Measurements from ENCODE around the gene PIPOX. TPM values are rescaled to one million over a fixed set of nuclear protein-coding genes. Genes with fewer than 3 reads are reported as not detected.
A peak's percentile ranks its signal among the peaks of the same experiment; 100 is the strongest.

Gene PIPOX
- total RNA-seq, 1 donor from 2014 or later = 1.8 TPM

GRCh38 chr17:29061036-29061435, 18.1 kb downstream of the PIPOX start:
- H3K4me1 Mint-ChIP-seq (ENCODE audit: low read depth, unreplicated experiment) = peaks cover 24% of the 10 kb centered on the region
- H3K27me3 Mint-ChIP-seq (ENCODE audit: low read depth, unreplicated experiment) = peaks cover 18% of the 10 kb centered on the region
- Histone ChIP-seq H3K4me1 (ENCODE audit: insufficient read depth, low read length) (peaks cover 4% of the 10 kb centered on the region), H3K27me3 (ENCODE audit: insufficient read depth, low read length) (peaks cover 6% of the 10 kb centered on the region), H3K4me3 (ENCODE audit: insufficient read depth, low read depth, low read length) (no peak overlapping the region), H3K9ac (ENCODE audit: low read length) (no peak overlapping the region), H3K36me3 (ENCODE audit: insufficient read depth, low read length) (no peaks in the 10 kb centered on the region), H3K4me2 (ENCODE audit: low read length) (no peak overlapping the region), H2AFZ (ENCODE audit: low read depth, low read length) (no peak overlapping the region), H3K79me2 (ENCODE audit: insufficient read depth, low read length) (no peaks in the 10 kb centered on the region), H3K27ac (ENCODE audit: low read depth, low read length) (no peak overlapping the region), H3K9me3 (ENCODE audit: insufficient read depth, low read depth, low read length) (no peaks in the 10 kb centered on the region), H4K20me1 (ENCODE audit: insufficient read depth, low read length) (no peaks in the 10 kb centered on the region)
- no peaks in the 10 kb centered on the region for H3K9me3 Mint-ChIP-seq (ENCODE audit: unreplicated experiment)
- FAIRE-seq (no peak), DNase-seq (ENCODE audit: low read depth) (no peak)
- H3K36me3 Mint-ChIP-seq (ENCODE audit: low read depth, unreplicated experiment) = no peaks in the 10 kb centered on the region
- H3K27ac Mint-ChIP-seq (ENCODE audit: unreplicated experiment) = peak overlapping the region; percentile 4
- TF ChIP-seq EZH2 (IDR thresholded peaks at IDR 0.05; ENCODE audit: insufficient read depth, low read length) (no peak), CTCF (IDR thresholded peaks at IDR 0.05; ENCODE audit: insufficient read depth, low read depth, low read length) (no peak)
- peak overlapping the region; percentile 17 for H3K4me3 Mint-ChIP-seq (ENCODE audit: unreplicated experiment)

GRCh38 chr17:29062215-29062614, 19.3 kb downstream of the PIPOX start:
- Histone ChIP-seq H3K4me1 (ENCODE audit: insufficient read depth, low read length) (peaks cover 4% of the 10 kb centered on the region), H2AFZ (ENCODE audit: low read depth, low read length) (no peak overlapping the region), H3K36me3 (ENCODE audit: insufficient read depth, low read length) (no peaks in the 10 kb centered on the region), H3K4me2 (ENCODE audit: low read length) (no peak overlapping the region), H3K79me2 (ENCODE audit: insufficient read depth, low read length) (no peaks in the 10 kb centered on the region), H3K27me3 (ENCODE audit: insufficient read depth, low read length) (peaks cover 1% of the 10 kb centered on the region), H3K9ac (ENCODE audit: low read length) (no peak overlapping the region), H4K20me1 (ENCODE audit: insufficient read depth, low read length) (no peaks in the 10 kb centered on the region), H3K9me3 (ENCODE audit: insufficient read depth, low read depth, low read length) (no peaks in the 10 kb centered on the region), H3K27ac (ENCODE audit: low read depth, low read length) (no peak overlapping the region), H3K4me3 (ENCODE audit: insufficient read depth, low read depth, low read length) (no peak overlapping the region)
- H3K4me3 Mint-ChIP-seq (ENCODE audit: unreplicated experiment) = no peak overlapping the region
- FAIRE-seq (no peak), DNase-seq (ENCODE audit: low read depth) (no peak)
- no peak overlapping the region for H3K27ac Mint-ChIP-seq (ENCODE audit: unreplicated experiment)
- H3K4me1 Mint-ChIP-seq (ENCODE audit: low read depth, unreplicated experiment) = peaks cover 24% of the 10 kb centered on the region
- no peaks in the 10 kb centered on the region for H3K9me3 Mint-ChIP-seq (ENCODE audit: unreplicated experiment)
- H3K27me3 Mint-ChIP-seq (ENCODE audit: low read depth, unreplicated experiment) = peaks cover 11% of the 10 kb centered on the region
- TF ChIP-seq EZH2 (IDR thresholded peaks at IDR 0.05; ENCODE audit: insufficient read depth, low read length) (no peak), CTCF (IDR thresholded peaks at IDR 0.05; ENCODE audit: insufficient read depth, low read depth, low read length) (no peak)
- H3K36me3 Mint-ChIP-seq (ENCODE audit: low read depth, unreplicated experiment) = no peaks in the 10 kb centered on the region

GRCh38 chr17:29063992-29064391, 21.1 kb downstream of the PIPOX start:
- Histone ChIP-seq H3K27ac (ENCODE audit: low read depth, low read length) (no peak overlapping the region), H2AFZ (ENCODE audit: low read depth, low read length) (no peak overlapping the region), H4K20me1 (ENCODE audit: insufficient read depth, low read length) (no peaks in the 10 kb centered on the region), H3K27me3 (ENCODE audit: insufficient read depth, low read length) (no peaks in the 10 kb centered on the region), H3K36me3 (ENCODE audit: insufficient read depth, low read length) (no peaks in the 10 kb centered on the region), H3K9ac (ENCODE audit: low read length) (no peak overlapping the region), H3K4me2 (ENCODE audit: low read length) (no peak overlapping the region), H3K9me3 (ENCODE audit: insufficient read depth, low read depth, low read length) (no peaks in the 10 kb centered on the region), H3K4me1 (ENCODE audit: insufficient read depth, low read length) (peaks cover 4% of the 10 kb centered on the region), H3K79me2 (ENCODE audit: insufficient read depth, low read length) (no peaks in the 10 kb centered on the region), H3K4me3 (ENCODE audit: insufficient read depth, low read depth, low read length) (no peak overlapping the region)
- no peak overlapping the region for H3K27ac Mint-ChIP-seq (ENCODE audit: unreplicated experiment)
- H3K9me3 Mint-ChIP-seq (ENCODE audit: unreplicated experiment) = no peaks in the 10 kb centered on the region
- H3K36me3 Mint-ChIP-seq (ENCODE audit: low read depth, unreplicated experiment) = no peaks in the 10 kb centered on the region
- H3K27me3 Mint-ChIP-seq (ENCODE audit: low read depth, unreplicated experiment) = peaks cover 9% of the 10 kb centered on the region
- DNase-seq (ENCODE audit: low read depth) = no peak
- H3K4me1 Mint-ChIP-seq (ENCODE audit: low read depth, unreplicated experiment) = peaks cover 24% of the 10 kb centered on the region
- no peak overlapping the region for H3K4me3 Mint-ChIP-seq (ENCODE audit: unreplicated experiment)
- TF ChIP-seq EZH2 (IDR thresholded peaks at IDR 0.05; ENCODE audit: insufficient read depth, low read length) (no peak), CTCF (IDR thresholded peaks at IDR 0.05; ENCODE audit: insufficient read depth, low read depth, low read length) (no peak)
- FAIRE-seq = no peak

Data from astrocyte (in vitro differentiated cells and primary cell).